Measurements from ENCODE around the gene SMAD6. TPM values are rescaled to one million over a fixed set of nuclear protein-coding genes. Genes with fewer than 3 reads are reported as not detected.
A peak's percentile ranks its signal among the peaks of the same experiment; 100 is the strongest.

The SMAD6 gene
- total RNA-seq, 2 experiments from 2014 or later, result 0.97 to 1.2 TPM

DNA sequence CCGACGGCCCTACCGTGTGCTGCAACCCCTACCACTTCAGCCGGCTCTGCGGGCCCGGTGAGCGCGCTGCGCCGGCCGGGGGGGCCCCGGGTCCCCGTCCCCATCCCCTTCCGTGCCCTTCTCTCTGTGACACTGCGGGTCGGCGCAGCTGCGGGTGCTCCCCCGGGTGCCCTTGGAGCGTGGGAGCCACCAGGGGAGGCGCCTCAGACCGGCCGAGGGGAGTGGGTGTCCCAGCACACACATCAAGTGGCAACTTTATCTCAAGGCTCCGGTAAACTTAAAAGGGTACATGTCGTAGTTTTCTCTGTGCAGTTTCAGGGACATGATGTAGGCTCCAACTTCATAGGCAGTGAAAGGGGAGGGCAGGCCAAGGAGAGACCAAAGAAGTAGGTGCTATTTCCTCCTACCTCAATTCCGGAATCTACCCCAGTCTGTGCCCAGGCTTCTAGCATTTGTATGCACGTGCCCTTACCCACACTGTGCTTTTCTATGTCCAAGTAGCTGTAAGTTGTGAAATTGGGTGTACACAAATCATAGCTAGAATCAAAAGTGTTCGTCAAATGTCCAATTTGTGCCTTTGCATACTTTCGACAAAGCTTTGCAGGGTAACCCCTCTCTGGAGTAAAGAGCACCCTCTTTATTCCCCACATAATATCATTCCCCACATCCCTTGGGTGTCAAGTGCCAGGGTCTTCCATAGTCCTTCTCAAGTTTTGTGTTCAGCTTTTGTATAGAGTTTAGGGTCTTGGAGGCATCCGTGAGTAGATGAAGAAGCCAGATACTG, 2.2 kb downstream of the SMAD6 start:
- Mint-ChIP-seq H3K27ac (no peak overlapping the region), H3K9me3 (ENCODE audit: insufficient read depth) (no peaks in the 10 kb centered on the region), H3K4me3 (peak overlapping the region; percentile 61), H3K36me3 (ENCODE audit: low read depth) (no peaks in the 10 kb centered on the region), H3K4me1 (ENCODE audit: low read depth) (peaks cover 21% of the 10 kb centered on the region), H3K27me3 (ENCODE audit: low read depth) (peaks cover 22% of the 10 kb centered on the region)
- ChIA-PET POLR2A (no interaction called here), CTCF (interaction anchor here (0.9 to 3.1 kb wide), 4 partner anchors 85 to 147 kb away, joined by 3 to 13 read pairs (median 6); no protein-coding TSS in a partner anchor)
- no peak for DNase-seq
- no peak for ATAC-seq

DNA sequence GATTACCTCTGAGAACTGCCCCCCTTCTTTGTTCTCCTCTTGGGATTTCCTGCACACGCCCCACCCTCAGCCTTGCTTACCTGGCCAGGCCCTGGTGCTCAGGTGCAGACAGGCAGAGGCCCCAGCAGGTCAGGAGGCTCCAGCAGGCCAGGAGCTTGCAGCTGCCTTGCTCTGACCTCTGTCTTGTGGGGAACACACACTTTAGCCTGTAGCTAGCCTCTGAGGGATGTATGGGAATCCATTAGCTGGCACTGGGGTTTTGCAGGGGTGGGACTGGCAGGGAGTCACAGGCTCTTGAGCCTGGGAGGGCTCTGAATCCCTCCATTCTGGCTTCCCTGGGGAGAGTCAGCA, 2.7 kb downstream of the SMAD6 start:
- no peak for DNase-seq
- ChIA-PET POLR2A (no interaction called here), CTCF (interaction anchor here (0.9 to 3.1 kb wide), 3 partner anchors 16 to 146 kb away, joined by 3 to 13 read pairs (median 3); no protein-coding TSS in a partner anchor)
- no peaks in the 10 kb centered on the region for H3K36me3 Mint-ChIP-seq (ENCODE audit: low read depth)
- ATAC-seq, result no peak
- peaks cover 22% of the 10 kb centered on the region for H3K27me3 Mint-ChIP-seq (ENCODE audit: low read depth)
- no peak overlapping the region for H3K27ac Mint-ChIP-seq
- no peaks in the 10 kb centered on the region for H3K9me3 Mint-ChIP-seq (ENCODE audit: insufficient read depth)
- no peak overlapping the region for H3K4me3 Mint-ChIP-seq
- peaks cover 21% of the 10 kb centered on the region for H3K4me1 Mint-ChIP-seq (ENCODE audit: low read depth)

- Mint-ChIP-seq H3K27ac (no peak overlapping the region), H3K4me1 (ENCODE audit: low read depth) (peaks cover 17% of the 10 kb centered on the region), H3K9me3 (ENCODE audit: insufficient read depth) (no peaks in the 10 kb centered on the region), H3K4me3 (no peak overlapping the region), H3K36me3 (ENCODE audit: low read depth) (no peaks in the 10 kb centered on the region), H3K27me3 (ENCODE audit: low read depth) (peaks cover 22% of the 10 kb centered on the region)
- POLR2A ChIA-PET, result no interaction called here
- CTCF ChIA-PET, result interaction anchor here (0.6 to 3.1 kb wide), 4 partner anchors 16 to 146 kb away, joined by 3 to 13 read pairs (median 3); no protein-coding TSS in a partner anchor
- DNase-seq, result no peak
- no peak for ATAC-seq
Measured at GRCh38 chr15:66705277-66706146, 3.5 kb downstream of the SMAD6 start.

GRCh38 chr15:66706225-66706732, 4.2 kb downstream of the SMAD6 start:
- POLR2A ChIA-PET, result no interaction called here

GRCh38 chr15:66706840-66707239, 4.8 kb downstream of the SMAD6 start:
- no peaks in the 10 kb centered on the region for H3K36me3 Mint-ChIP-seq (ENCODE audit: low read depth)
- no peaks in the 10 kb centered on the region for H3K9me3 Mint-ChIP-seq (ENCODE audit: insufficient read depth)
- ATAC-seq, result no peak
- no peak overlapping the region for H3K27ac Mint-ChIP-seq
- CTCF ChIA-PET, result no interaction called here
- DNase-seq, result no peak
- H3K4me3 Mint-ChIP-seq, result no peak overlapping the region
- peaks cover 22% of the 10 kb centered on the region for H3K27me3 Mint-ChIP-seq (ENCODE audit: low read depth)
- POLR2A ChIA-PET, result no interaction called here
- H3K4me1 Mint-ChIP-seq (ENCODE audit: low read depth), result peaks cover 11% of the 10 kb centered on the region

More at GRCh38 chr15:66706225-66706732, 4.2 kb downstream of the SMAD6 start:
- Mint-ChIP-seq H3K4me3 (no peak overlapping the region), H3K4me1 (ENCODE audit: low read depth) (peaks cover 15% of the 10 kb centered on the region), H3K36me3 (ENCODE audit: low read depth) (no peaks in the 10 kb centered on the region), H3K27me3 (ENCODE audit: low read depth) (peaks cover 22% of the 10 kb centered on the region), H3K9me3 (ENCODE audit: insufficient read depth) (no peaks in the 10 kb centered on the region), H3K27ac (no peak overlapping the region)
- DNase-seq (no peak), ATAC-seq (no peak)
- CTCF ChIA-PET, result interaction anchor here (0.6 kb wide), 1 partner anchor 37 kb away, joined by 3 read pairs; no protein-coding TSS in a partner anchor

DNA sequence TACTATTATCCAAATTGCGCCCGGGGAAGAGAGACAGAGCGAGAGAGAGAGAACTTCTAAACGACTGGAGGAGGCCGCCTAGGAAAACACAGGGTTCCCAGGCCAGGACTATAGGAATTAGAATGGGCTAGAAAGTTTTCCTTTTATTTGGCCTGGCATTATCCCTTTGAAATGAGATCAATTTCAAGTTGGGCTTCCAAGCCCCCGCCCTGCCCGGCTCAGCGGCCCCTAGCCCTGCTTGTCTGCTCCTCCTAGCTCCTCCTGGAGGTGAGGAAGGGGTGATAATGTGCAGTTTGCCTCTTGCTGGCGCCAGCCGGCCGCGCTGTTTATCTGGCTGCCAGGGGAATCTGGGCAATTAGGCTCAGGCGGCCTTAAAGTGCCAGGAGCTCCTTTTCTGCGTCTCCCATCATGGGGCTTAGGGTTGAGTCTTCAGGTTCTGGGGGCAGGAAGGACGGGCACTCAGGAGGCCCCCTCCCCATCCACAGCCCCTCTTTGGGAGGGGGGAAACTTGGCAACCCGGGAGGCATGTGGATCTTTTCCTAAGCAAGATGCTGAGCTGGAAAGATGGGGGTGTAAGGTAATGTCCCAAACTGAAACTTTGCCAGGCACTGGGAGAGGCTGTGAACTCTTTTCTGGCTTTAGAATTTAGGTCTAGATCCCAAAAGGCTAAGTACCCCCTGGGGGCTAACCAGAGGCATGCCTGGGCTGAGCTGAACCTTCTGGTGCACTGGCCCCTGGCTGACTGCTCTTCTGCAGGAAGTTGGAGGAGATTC, 5.5 kb downstream of the SMAD6 start:
- CTCF ChIA-PET, result no interaction called here
- H3K4me3 Mint-ChIP-seq, result no peak overlapping the region

DNA sequence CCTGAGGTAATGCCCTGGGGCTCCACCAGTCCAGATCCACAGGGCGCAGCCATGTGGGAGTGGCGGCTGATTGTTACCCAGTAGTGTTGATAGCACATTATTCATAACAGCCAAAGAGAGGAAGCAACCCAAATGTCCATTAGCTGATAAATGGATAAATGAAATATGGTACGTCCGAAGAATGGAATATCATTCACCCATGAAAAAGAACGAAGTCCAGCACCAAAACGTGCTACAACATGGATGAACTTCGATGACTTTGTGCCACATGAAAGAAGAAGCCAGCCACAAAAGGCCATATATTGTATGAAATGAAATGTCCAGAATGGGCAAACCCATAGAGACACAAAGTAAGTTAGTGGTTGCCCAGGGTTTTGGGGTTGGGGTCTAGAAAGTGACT, 6.4 kb downstream of the SMAD6 start:
- Mint-ChIP-seq H3K27ac (no peak overlapping the region), H3K36me3 (ENCODE audit: low read depth) (no peaks in the 10 kb centered on the region), H3K27me3 (ENCODE audit: low read depth) (peaks cover 20% of the 10 kb centered on the region), H3K4me1 (ENCODE audit: low read depth) (peaks cover 6% of the 10 kb centered on the region), H3K4me3 (no peak overlapping the region), H3K9me3 (ENCODE audit: insufficient read depth) (no peaks in the 10 kb centered on the region)
- CTCF ChIA-PET, result interaction anchor here (3.0 kb wide), 1 partner anchor 143 kb away, joined by 10 read pairs; no protein-coding TSS in a partner anchor
- DNase-seq, result no peak
- POLR2A ChIA-PET, result no interaction called here
- no peak for ATAC-seq

More for the DNA sequence above, 5.5 kb downstream of the SMAD6 start:
- DNase-seq (no peak), ATAC-seq (no peak)
- H3K9me3 Mint-ChIP-seq (ENCODE audit: insufficient read depth), result no peaks in the 10 kb centered on the region
- POLR2A ChIA-PET, result interaction anchor here (0.6 kb wide), 1 partner anchor 405 kb away, joined by 4 read pairs; no protein-coding TSS in a partner anchor
- peaks cover 7% of the 10 kb centered on the region for H3K4me1 Mint-ChIP-seq (ENCODE audit: low read depth)
- H3K36me3 Mint-ChIP-seq (ENCODE audit: low read depth), result no peaks in the 10 kb centered on the region
- peaks cover 20% of the 10 kb centered on the region for H3K27me3 Mint-ChIP-seq (ENCODE audit: low read depth)
- H3K27ac Mint-ChIP-seq, result no peak overlapping the region

DNA sequence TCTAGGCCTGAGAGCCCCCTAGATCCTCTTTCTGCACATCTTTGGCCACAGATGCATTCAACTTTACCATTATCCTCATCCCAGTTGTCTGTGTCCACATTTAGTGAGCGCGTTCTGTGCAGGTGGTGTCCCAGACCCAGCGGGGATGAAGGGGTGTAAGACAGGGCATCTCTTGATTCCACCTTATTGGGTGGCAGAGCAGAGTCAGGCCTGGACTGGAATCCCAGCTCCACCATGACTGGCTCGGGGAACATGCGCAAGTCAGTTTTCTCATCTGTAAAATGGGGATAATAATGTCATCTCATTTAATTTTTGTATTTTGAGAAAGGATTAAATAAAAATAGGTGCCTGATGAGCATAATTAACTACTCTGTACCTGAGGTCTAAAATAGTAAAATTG, 7.8 kb downstream of the SMAD6 start:
- ATAC-seq (no peak), DNase-seq (no peak)
- H3K4me3 Mint-ChIP-seq, result no peak overlapping the region
- H3K4me1 Mint-ChIP-seq (ENCODE audit: low read depth), result peaks cover 4% of the 10 kb centered on the region
- H3K36me3 Mint-ChIP-seq (ENCODE audit: low read depth), result no peaks in the 10 kb centered on the region
- no peak overlapping the region for H3K27ac Mint-ChIP-seq
- POLR2A ChIA-PET, result interaction anchor here (1.4 kb wide), 1 partner anchor 10 kb away, joined by 7 read pairs; no protein-coding TSS in a partner anchor
- peaks cover 11% of the 10 kb centered on the region for H3K27me3 Mint-ChIP-seq (ENCODE audit: low read depth)
- CTCF ChIA-PET, result interaction anchor here (1.2 to 3.0 kb wide), 3 partner anchors 24 to 141 kb away, joined by 3 to 10 read pairs (median 3); no protein-coding TSS in a partner anchor
- H3K9me3 Mint-ChIP-seq (ENCODE audit: insufficient read depth), result no peaks in the 10 kb centered on the region

GRCh38 chr15:66711260-66711659, 9.2 kb downstream of the SMAD6 start:
- Mint-ChIP-seq H3K9me3 (ENCODE audit: insufficient read depth) (no peaks in the 10 kb centered on the region), H3K4me1 (ENCODE audit: low read depth) (peaks cover 6% of the 10 kb centered on the region), H3K36me3 (ENCODE audit: low read depth) (no peaks in the 10 kb centered on the region), H3K27ac (no peak overlapping the region), H3K27me3 (ENCODE audit: low read depth) (no peaks in the 10 kb centered on the region), H3K4me3 (no peak overlapping the region)
- DNase-seq, result no peak
- ChIA-PET CTCF (interaction anchor here (1.2 kb wide), 1 partner anchor 24 kb away, joined by 3 read pairs; no protein-coding TSS in a partner anchor), POLR2A (interaction anchor here (1.1 to 1.3 kb wide), 2 partner anchors 8 to 10 kb away, joined by 3 to 4 read pairs; no protein-coding TSS in a partner anchor)
- no peak for ATAC-seq

DNA sequence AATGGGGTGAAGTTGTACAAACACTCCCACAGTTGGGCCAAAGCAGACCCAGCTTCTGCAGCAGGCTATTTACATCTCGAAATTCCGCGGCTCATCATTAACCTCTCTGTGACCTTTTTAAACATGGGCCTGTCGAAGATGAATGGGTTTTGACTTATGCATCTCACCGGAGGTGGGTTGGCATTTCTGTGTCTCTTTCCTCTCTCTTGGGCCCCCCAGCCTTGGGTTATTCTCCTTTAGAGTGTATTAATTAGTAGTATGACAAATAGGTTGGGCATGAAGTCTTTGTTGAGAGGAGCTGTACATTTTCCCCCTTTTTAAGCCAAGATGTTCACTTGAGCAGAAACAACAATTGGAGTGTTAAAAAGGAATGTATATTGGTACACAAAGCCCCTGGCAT, 9.8 kb downstream of the SMAD6 start:
- H3K4me3 Mint-ChIP-seq, result no peak overlapping the region
- H3K27me3 Mint-ChIP-seq (ENCODE audit: low read depth), result no peaks in the 10 kb centered on the region
- CTCF ChIA-PET, result interaction anchor here (1.2 kb wide), 1 partner anchor 25 kb away, joined by 3 read pairs; no protein-coding TSS in a partner anchor

More for the DNA sequence above, 9.8 kb downstream of the SMAD6 start:
- POLR2A ChIA-PET, result interaction anchor here (1.3 kb wide), 1 partner anchor 9 kb away, joined by 4 read pairs; no protein-coding TSS in a partner anchor
- ATAC-seq, result no peak
- Mint-ChIP-seq H3K27ac (no peak overlapping the region), H3K36me3 (ENCODE audit: low read depth) (no peaks in the 10 kb centered on the region), H3K4me1 (ENCODE audit: low read depth) (peaks cover 12% of the 10 kb centered on the region), H3K9me3 (ENCODE audit: insufficient read depth) (no peaks in the 10 kb centered on the region)
- DNase-seq, result no peak
